Central memory CD8-positive, alpha-beta T cell (primary cell): ENCODE data around the gene AP1G1.

Experiments
- ATAC-seq: fragments of 150-1000 bp; cut with Tn5 transposase; replicated peaks from 2 replicates; pipeline ENCODE4 v1.10.0; 2022; ENCODE audit warnings: mild to moderate bottlenecking, moderate FRiP score, moderate number of reproducible peaks; ENCODE audit not compliant: poor library complexity, severe bottlenecking; ENCODE audit errors: extremely low read depth
- DNase-seq, 2 donors: peaks; one replicate each; pipeline ENCODE4 v3.0.0; 2021; ENCODE audit warnings: low spot score in 2 of 2
- H3K27ac Mint-ChIP-seq: one replicate; pipeline ENCODE4 v1.8.0; 2022; ENCODE audit warnings: low read depth, mild to moderate bottlenecking, moderate library complexity, mixed read lengths
- H3K27me3 Mint-ChIP-seq: one replicate; pipeline ENCODE4 v1.8.0; 2022; ENCODE audit warnings: mixed read lengths
- H3K36me3 Mint-ChIP-seq: one replicate; pipeline ENCODE4 v1.8.0; 2022; ENCODE audit warnings: mild to moderate bottlenecking, moderate library complexity, mixed read lengths; ENCODE audit not compliant: insufficient read depth
- H3K4me1 Mint-ChIP-seq: one replicate; pipeline ENCODE4 v1.8.0; 2022; ENCODE audit warnings: mixed read lengths
- H3K4me3 Mint-ChIP-seq: one replicate; pipeline ENCODE4 v1.8.0; 2022; ENCODE audit warnings: mild to moderate bottlenecking, moderate library complexity, mixed read lengths
- H3K9me3 Mint-ChIP-seq: one replicate; pipeline ENCODE4 v1.8.0; 2022; ENCODE audit warnings: mixed read lengths

The AP1G1 gene

DNA sequence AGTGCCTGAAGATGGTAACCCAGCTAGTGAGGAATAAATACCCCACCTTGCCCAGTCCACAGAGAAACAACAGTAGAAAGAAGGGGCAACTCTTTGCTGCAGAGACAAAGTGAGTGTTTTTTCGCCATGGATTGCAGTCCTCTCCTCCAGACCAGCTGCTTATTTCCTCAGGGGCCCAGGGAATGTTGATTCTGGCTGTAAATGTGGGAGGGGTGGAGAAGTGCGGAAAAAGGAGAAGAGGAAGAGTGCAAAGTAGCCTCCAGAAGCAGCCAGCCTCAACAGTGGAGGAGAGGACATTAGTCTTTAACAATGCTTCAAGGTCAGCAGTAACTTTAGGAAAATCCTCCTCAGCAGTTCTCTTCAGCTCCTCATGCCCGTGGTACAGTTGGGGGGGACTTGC is 76.0 kb downstream of the AP1G1 start:
- H3K9me3 Mint-ChIP-seq = no peaks in the 10 kb centered on the region
- H3K4me1 Mint-ChIP-seq = peaks cover 3% of the 10 kb centered on the region
- no peaks in the 10 kb centered on the region for H3K27me3 Mint-ChIP-seq
- ATAC-seq (no peak), DNase-seq (no peak)
- H3K27ac Mint-ChIP-seq = no peak overlapping the region
- peaks cover 49% of the 10 kb centered on the region for H3K36me3 Mint-ChIP-seq
- H3K4me3 Mint-ChIP-seq = no peak overlapping the region

DNA sequence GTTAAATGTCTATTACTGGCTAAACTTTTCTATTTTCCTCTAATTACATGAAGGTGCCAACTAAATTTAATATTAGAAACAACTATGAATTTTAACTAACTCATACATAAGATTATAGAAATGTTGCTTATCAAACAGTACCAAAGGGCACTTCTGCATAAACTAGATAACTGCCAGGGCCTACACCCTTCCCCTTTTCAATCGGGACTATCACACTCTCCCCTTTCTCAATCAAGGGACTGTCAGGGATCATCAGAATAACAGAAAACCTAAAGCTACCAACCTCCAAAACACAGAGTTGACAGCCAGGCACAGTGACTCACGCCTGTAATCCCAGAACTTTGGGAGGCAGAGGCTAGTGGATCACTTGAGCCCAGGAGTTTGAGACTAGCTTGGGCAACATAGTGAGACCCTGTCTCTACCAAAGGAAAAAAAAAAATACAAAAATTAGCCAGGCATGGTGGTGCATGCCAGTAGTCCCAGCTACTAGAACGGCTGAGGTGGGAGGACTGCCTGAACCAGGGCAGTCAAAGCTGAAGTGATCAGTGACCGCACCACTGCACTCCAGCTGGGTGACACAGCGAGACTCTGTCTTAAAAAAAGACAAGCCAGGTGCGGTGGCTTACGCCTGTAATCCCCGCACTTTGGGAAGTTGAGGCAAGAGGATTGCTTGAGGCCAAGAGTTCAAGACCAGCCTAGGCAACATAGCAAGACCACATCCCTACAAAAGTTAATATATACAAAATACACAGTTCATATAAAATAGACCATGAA is 80.9 kb downstream of the AP1G1 start:
- no peaks in the 10 kb centered on the region for H3K27me3 Mint-ChIP-seq
- DNase-seq (no peak), ATAC-seq (no peak)
- H3K36me3 Mint-ChIP-seq = peaks cover 14% of the 10 kb centered on the region
- H3K4me1 Mint-ChIP-seq = peaks cover 14% of the 10 kb centered on the region
- H3K4me3 Mint-ChIP-seq = no peak overlapping the region
- no peaks in the 10 kb centered on the region for H3K9me3 Mint-ChIP-seq
- no peak overlapping the region for H3K27ac Mint-ChIP-seq

DNA sequence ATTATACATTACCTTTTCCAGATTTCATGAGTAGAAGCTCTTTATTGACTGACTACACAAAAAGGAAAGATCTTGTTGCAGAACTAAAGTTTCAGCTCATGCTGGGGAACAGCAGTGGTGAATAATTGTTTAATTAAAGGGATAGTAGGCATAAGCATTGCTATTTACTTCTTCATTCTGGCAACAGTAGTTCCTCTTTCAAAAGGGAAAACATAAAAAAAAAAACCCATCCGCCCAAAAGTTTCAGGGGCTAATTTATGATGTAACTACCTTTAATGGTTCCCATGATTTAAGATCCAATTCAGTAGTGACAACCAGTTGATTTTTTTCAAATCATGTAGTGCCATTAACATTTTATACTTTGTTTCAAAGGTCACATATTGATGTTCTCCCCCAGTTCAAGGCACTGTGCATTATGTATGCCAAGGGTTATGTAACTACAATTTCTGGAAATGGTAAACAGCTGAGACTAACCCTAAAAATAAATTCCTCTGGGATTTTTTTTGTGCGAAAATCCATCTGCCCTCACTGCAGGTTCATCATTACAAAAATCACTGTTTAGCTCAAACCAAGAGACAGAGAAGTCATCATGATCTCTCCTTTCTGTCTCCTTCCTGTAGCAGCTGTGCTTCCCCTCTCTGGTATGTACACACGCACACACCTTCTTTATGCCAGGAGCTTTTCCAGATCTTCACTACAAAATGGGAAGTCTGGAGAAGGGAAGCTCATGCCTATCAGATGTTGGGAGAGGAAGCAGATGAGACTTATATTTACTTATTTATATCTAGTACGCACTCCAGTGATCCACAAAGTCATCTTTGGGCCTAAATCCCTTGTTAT is 81.9 kb downstream of the AP1G1 start:
- H3K9me3 Mint-ChIP-seq = no peaks in the 10 kb centered on the region
- no peak for ATAC-seq
- DNase-seq = no peak
- H3K36me3 Mint-ChIP-seq = peaks cover 14% of the 10 kb centered on the region
- H3K4me1 Mint-ChIP-seq = peaks cover 17% of the 10 kb centered on the region
- H3K27me3 Mint-ChIP-seq = no peaks in the 10 kb centered on the region
- no peak overlapping the region for H3K27ac Mint-ChIP-seq
- no peak overlapping the region for H3K4me3 Mint-ChIP-seq

DNA sequence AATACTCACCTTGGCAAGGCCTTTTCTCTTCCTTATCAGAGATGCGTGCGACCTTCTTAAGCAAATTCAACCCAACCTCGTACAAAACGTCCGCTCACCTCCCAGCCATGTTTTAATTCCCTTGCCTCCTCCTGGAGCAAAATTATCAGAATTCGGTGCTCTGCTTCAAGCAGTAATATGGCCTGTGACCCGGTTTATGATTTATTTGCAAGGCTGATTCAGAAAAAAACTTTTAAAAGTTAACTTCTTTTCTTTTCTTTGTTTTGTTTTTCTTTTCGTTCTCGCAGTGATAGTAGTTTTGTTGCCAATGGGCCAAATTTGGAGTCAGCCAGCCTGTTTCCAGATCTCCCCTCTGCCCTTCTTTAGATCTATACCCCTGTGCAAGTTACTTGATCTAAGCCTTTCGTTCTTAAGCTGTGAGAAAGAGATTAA is 84.3 kb downstream of the AP1G1 start, which contains the start of gene PHLPP2:
PHLPP2 (minus strand) TSS at position 382 of the 432 bp plus-strand sequence. CDS start 9,906 bp downstream, outside the sequence.
- no peak for DNase-seq
- H3K27me3 Mint-ChIP-seq = no peaks in the 10 kb centered on the region
- ATAC-seq = no peak
- peaks cover 10% of the 10 kb centered on the region for H3K36me3 Mint-ChIP-seq
- H3K4me3 Mint-ChIP-seq = peak within 1 kb of the TSS; percentile 81
- peaks cover 14% of the 10 kb centered on the region for H3K4me1 Mint-ChIP-seq
- peak within 1 kb of the TSS; percentile 74 for H3K27ac Mint-ChIP-seq
- H3K9me3 Mint-ChIP-seq = no peaks in the 10 kb centered on the region

DNA sequence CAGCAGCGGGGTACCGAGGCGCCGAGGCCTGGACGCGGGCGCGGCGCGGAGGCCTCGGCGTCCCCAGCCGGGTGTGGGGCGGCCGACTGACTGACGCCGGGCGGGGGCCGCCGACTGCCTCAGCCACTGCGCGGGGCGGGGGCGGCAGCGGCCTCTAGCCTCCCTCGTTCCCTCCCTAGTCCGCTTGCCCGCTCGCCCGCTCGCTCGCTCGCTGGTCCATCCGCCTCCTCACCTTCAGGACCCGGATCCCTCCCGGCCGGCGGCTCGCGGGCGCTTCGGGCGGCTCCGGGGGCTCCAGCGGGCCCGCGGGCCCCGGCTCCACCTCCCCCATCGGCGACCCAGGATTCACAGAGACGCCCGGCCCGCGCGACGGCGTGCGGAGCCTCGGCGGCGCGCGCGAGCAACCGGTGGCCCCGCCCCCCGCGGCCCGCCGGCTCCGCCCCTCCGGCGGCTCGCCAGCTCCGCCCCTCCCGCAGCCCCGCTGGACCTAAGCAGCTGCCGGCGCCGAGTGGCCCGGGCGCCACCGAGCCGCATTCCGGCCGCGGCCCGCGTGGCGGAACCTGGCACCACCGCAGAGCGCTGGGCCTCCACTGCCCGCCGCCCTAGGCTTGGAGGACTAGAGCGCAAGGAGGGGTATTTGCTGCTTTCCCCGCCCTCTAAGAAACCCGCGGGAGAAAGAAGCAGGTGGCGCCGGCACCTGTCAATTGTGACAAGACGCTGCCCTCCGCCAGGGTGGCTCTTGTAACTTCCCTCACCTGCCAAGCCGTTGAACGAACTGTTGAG is 84.9 kb downstream of the AP1G1 start:
- H3K36me3 Mint-ChIP-seq = peaks cover 10% of the 10 kb centered on the region

DNA sequence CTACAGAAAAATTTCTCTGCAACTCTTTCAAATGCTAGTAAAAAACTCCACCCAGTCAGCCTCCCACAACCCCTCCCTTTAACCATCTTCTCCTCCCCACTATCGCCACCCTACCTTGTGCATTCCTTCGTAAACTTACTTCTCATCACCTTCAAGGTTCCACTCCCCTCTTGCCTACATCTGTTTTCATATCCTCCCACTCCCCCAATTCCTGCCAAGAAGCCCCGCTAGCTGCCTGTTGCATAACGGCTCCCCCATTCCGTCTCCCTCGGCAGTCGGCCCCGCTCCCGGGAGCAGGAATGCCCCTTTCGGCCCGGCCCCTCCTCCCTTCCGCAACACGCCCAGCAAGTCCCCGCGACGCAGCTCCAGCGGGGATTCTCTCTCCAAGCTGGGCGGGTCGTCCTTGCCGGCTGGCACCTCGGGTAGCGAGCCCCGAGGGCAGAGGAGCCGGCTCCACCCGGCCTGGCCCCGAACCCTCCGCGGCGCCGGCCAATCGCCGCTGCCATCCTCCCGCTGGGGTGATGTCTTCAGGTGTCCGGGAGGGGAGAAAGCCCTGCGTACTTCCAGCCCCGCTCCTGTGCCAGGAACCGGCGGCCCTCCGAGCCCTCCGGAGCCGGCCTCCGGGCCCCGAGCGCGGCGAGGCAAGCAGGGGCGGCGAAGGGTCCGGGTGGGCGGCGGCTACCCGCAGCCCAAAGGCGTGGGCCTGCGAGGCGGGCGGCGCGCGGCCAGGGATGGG is 85.7 kb downstream of the AP1G1 start:
- H3K4me1 Mint-ChIP-seq = peaks cover 14% of the 10 kb centered on the region

More for the DNA sequence above, 84.9 kb downstream of the AP1G1 start:
- ATAC-seq = peak; percentile 78
- peak; percentile 68 to 71 for DNase-seq
- Mint-ChIP-seq H3K27me3 (no peaks in the 10 kb centered on the region), H3K27ac (peak overlapping the region; percentile 74), H3K4me1 (peaks cover 14% of the 10 kb centered on the region), H3K9me3 (no peaks in the 10 kb centered on the region), H3K4me3 (peak overlapping the region; percentile 81)

DNA sequence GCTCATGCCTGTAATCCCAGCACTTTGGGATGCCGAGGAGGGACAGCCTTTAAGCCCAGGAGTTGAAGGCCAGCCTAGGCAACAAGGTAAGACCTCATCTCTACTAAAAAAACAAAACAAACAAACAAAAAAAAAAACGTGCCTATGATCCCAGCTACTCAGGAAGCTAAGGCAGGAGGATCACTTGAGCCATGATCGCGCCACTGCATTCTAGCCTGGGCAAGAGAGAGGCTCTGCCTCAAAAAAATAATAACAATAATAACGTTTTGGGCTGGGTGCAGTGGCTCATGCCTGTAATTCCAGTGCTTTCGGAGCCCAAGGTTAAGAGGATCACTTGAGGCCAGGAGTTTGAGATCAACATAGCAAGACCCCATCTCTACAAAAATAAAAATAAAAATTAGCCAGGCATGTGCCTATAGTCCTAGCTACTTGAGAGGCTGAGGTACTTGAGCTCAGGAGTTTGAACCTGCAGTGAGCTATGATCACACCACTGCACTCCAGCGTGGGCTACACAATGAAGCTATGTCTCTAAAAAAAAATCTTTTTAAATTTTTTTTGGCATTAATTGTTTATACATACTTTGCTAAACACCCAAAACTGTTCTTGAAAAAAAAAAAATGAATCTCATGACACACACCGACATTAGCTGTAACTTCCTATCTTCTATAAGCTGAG is 87.4 kb downstream of the AP1G1 start:
- H3K27ac Mint-ChIP-seq = no peak overlapping the region
- no peak for DNase-seq
- no peak overlapping the region for H3K4me3 Mint-ChIP-seq

More for the DNA sequence above, 85.7 kb downstream of the AP1G1 start:
- peak overlapping the region; percentile 81 for H3K4me3 Mint-ChIP-seq
- peak; percentile 23 to 30 for DNase-seq
- H3K27ac Mint-ChIP-seq = peak overlapping the region; percentile 79
- ATAC-seq = peak; percentile 29
- no peaks in the 10 kb centered on the region for H3K9me3 Mint-ChIP-seq
- H3K36me3 Mint-ChIP-seq = peaks cover 10% of the 10 kb centered on the region
- no peaks in the 10 kb centered on the region for H3K27me3 Mint-ChIP-seq

DNA sequence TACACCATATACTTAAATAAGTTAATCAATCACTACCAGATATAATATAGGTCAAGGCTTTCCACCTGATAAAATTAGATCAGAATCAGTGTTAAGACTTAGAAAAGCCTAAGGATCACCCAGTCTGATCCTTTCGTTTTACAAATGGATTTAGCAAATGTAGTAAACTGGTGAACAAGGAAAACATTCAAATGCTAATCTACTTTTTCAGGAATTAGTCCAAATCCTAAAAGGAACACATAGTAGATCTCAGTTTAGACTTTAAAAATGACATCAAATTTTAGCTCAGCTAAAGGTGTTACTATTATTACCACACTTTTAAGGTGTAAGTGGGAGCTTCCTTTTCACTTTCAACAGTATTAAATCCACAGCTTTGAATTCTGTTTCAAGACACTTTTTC is 96.1 kb downstream of the AP1G1 start:
- no peak overlapping the region for H3K27ac Mint-ChIP-seq
- H3K4me1 Mint-ChIP-seq = peaks cover 7% of the 10 kb centered on the region
- H3K27me3 Mint-ChIP-seq = no peaks in the 10 kb centered on the region
- ATAC-seq (no peak), DNase-seq (no peak)
- no peaks in the 10 kb centered on the region for H3K9me3 Mint-ChIP-seq
- H3K4me3 Mint-ChIP-seq = no peak overlapping the region
- H3K36me3 Mint-ChIP-seq = peaks cover 4% of the 10 kb centered on the region

More for the DNA sequence above, 87.4 kb downstream of the AP1G1 start:
- no peak for ATAC-seq
- no peaks in the 10 kb centered on the region for H3K9me3 Mint-ChIP-seq
- H3K27me3 Mint-ChIP-seq = no peaks in the 10 kb centered on the region
- H3K36me3 Mint-ChIP-seq = peaks cover 11% of the 10 kb centered on the region
- H3K4me1 Mint-ChIP-seq = peaks cover 14% of the 10 kb centered on the region

DNA sequence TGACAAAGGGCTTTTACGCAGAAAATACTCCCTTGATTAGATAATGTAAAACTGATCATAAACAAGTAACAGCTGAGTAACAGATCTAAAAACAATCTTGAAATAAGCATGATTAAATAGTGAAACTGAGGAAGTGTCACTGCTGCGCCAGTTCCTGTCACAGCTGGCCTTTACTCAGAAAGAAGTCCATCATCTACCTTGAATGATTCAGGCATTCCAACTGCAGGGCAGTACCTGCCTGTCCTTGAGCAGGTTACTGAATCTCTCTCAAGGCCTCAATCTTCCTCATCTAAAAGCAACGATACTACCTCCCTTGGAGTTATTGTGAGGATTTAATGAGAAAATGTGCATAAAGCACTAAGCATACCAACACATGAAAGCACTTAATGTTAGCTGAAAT is 96.8 kb downstream of the AP1G1 start:
- Mint-ChIP-seq H3K27ac (no peak overlapping the region), H3K36me3 (peaks cover 4% of the 10 kb centered on the region), H3K9me3 (no peaks in the 10 kb centered on the region), H3K4me1 (peaks cover 7% of the 10 kb centered on the region), H3K27me3 (no peaks in the 10 kb centered on the region), H3K4me3 (no peak overlapping the region)
- ATAC-seq (no peak), DNase-seq (no peak)

DNA sequence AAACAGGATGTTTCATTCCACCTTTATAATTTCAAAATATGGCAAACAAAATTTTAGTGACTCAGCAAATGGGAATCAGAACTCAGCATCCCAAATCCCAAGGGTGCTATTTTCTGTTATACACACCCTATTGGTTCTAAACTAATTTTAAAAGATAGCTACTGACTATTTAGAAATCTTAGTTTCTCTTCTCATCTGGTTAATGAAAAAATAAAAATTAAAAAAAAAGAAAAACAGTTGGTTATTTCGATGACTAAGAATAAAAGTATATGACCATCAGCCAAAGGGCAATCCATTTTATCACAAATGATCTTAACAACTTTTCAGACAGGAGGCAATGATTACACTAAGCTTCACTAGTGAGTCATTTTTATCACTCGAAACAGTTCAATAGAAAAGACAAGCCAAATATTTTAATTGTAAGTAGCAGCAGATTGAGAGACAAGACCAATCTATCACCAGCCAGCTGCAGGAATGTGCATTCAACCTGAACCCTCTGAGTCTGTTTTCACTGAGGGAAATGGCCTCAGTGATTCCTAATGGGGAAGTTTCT is 99.3 kb downstream of the AP1G1 start:
- DNase-seq = no peak
- H3K4me3 Mint-ChIP-seq = no peak overlapping the region
- ATAC-seq = no peak
- no peaks in the 10 kb centered on the region for H3K9me3 Mint-ChIP-seq
- no peaks in the 10 kb centered on the region for H3K27me3 Mint-ChIP-seq
- H3K36me3 Mint-ChIP-seq = peaks cover 4% of the 10 kb centered on the region
- peaks cover 14% of the 10 kb centered on the region for H3K4me1 Mint-ChIP-seq
- H3K27ac Mint-ChIP-seq = no peak overlapping the region

DNA sequence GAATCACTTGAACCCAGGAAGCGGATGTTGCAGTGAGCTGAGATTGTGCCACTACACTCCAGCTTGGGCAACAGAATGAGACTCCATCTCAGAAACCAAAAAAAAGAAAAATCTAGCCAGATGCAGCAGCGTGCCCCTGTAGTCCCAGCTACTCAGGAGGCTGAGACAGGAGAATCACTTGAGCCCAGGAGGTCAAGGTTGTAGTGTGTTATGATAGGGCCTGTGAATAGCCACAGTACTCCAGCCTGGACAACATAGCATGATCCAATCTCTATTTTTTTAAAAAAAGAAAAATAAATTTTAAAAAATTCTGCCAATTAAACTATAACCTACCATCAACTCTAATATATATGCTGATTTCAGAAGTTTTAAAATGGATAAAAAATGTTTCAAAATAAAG is 99.9 kb downstream of the AP1G1 start:
- Mint-ChIP-seq H3K9me3 (no peaks in the 10 kb centered on the region), H3K4me1 (peaks cover 14% of the 10 kb centered on the region), H3K36me3 (peaks cover 4% of the 10 kb centered on the region), H3K27me3 (no peaks in the 10 kb centered on the region), H3K4me3 (no peak overlapping the region), H3K27ac (no peak overlapping the region)
- ATAC-seq (no peak), DNase-seq (no peak)
